T-cell (primary cell): ENCODE results near the gene TMEM169. TPM values are rescaled to one million over a fixed set of nuclear protein-coding genes. Genes with fewer than 3 reads are reported as not detected.

ENCODE experiments used
- ATAC-seq, 4 experiments: fragments of 200-7000 bp in 3 of 4; fragments of 150-1000 bp in 1 of 4; cut with Tn5 transposase; replicated peaks in 1 of 4; 1 replicate in 3 of 4; 2 replicates in 1 of 4; pipeline ENCODE4 v1.10.0; 2021; ENCODE audit warnings: moderate library complexity in 3 of 4, mild to moderate bottlenecking in 2 of 4, moderate number of reproducible peaks in 1 of 4
- CTCF ChIA-PET, 2 donors: fragments of 300-600 bp; sonication (Branson Sonifier 250); formaldehyde crosslinking; loops; one replicate each; lab custom pipeline; 2022; ENCODE audit warnings: antibody characterized with exemption in 2 of 2; lab: Charles Lee
- POLR2A ChIA-PET, 2 donors: fragments of 300-600 bp; sonication (Branson Sonifier 250); formaldehyde crosslinking; loops; one replicate each; lab custom pipeline; 2022; ENCODE audit warnings: antibody characterized with exemption in 2 of 2; lab: Charles Lee
- DNase-seq, 35 experiments: peaks; one replicate each; pipeline versions ENCODE4 v3.0.0 to v3.0.0-alpha.2; 2013 to 2023
- H3K27ac ChIP-seq: one replicate; pipeline ENCODE4 v1.5.1; 2013; ENCODE audit warnings: low read length
- H3K27me3 ChIP-seq, 2 experiments: replicated peaks in 1 of 2; 1 replicate in 1 of 2; 2 replicates in 1 of 2; pipeline versions ENCODE4 v1.6.1 to v1.7.0; 2013; ENCODE audit warnings: low read length in 1 of 2, mixed read lengths in 1 of 2; ENCODE audit not compliant: control insufficient read depth in 2 of 2, insufficient read depth in 2 of 2; ENCODE audit errors: extremely low read depth in 1 of 2
- H3K36me3 ChIP-seq, 2 donors: 1 replicate in 1 of 2; 2 replicates in 1 of 2; pipeline versions ENCODE4 v1.6.1 to v1.7.0; 2013; ENCODE audit warnings: low read length in 1 of 2; ENCODE audit not compliant: control insufficient read depth in 2 of 2, insufficient read depth in 1 of 2; ENCODE audit errors: extremely low read depth in 1 of 2
- H3K4me1 ChIP-seq, 2 experiments: 1 replicate in 1 of 2; 2 replicates in 1 of 2; pipeline versions ENCODE4 v1.6.1 to v1.7.0; 2013; ENCODE audit warnings: low read length in 2 of 2, mixed read lengths in 1 of 2; ENCODE audit not compliant: insufficient read depth in 2 of 2, control insufficient read depth in 1 of 2; ENCODE audit errors: extremely low read depth in 1 of 2
- H3K4me3 ChIP-seq, 2 donors: 1 replicate in 1 of 2; 2 replicates in 1 of 2; pipeline versions ENCODE4 v1.5.1 to v1.7.0; 2013; ENCODE audit warnings: mild to moderate bottlenecking in 2 of 2, low read length in 1 of 2, moderate library complexity in 1 of 2; ENCODE audit not compliant: control insufficient read depth in 1 of 2; ENCODE audit errors: extremely low read depth in 1 of 2
- H3K9me3 ChIP-seq: 2 replicates; pipeline ENCODE4 v1.7.0; 2013
- H3K27ac Mint-ChIP-seq, 2 donors: one replicate each; pipeline ENCODE4 v1.8.0; 2020 to 2021; ENCODE audit warnings: mild to moderate bottlenecking in 2 of 2, mixed read lengths in 2 of 2
- H3K27me3 Mint-ChIP-seq, 2 donors: one replicate each; pipeline ENCODE4 v1.8.0; 2021 to 2022; ENCODE audit warnings: mixed read lengths in 2 of 2
- H3K36me3 Mint-ChIP-seq: one replicate; pipeline ENCODE4 v1.8.0; 2021; ENCODE audit warnings: mixed read lengths
- H3K4me1 Mint-ChIP-seq, 3 donors: one replicate each; pipeline ENCODE4 v1.8.0; 2020 to 2022; ENCODE audit warnings: mixed read lengths in 3 of 3, mild to moderate bottlenecking in 1 of 3
- H3K4me3 Mint-ChIP-seq, 3 donors: one replicate each; pipeline ENCODE4 v1.8.0; 2020 to 2022; ENCODE audit warnings: mild to moderate bottlenecking in 3 of 3, mixed read lengths in 3 of 3, moderate library complexity in 3 of 3
- H3K9me3 Mint-ChIP-seq, 3 donors: one replicate each; pipeline ENCODE4 v1.8.0; 2020 to 2022; ENCODE audit warnings: mixed read lengths in 3 of 3
- WGBS: methylation state at CpG from one replicate; pipeline ENCODE4 v1.1.5; 2013; ENCODE audit warnings: missing lambda C conversion rate; ENCODE audit not compliant: insufficient coverage; 5-methylcytosine and 5-hydroxymethylcytosine counted together
- total RNA-seq, 35 experiments: library from RNA in 6 of 35; stranded (reverse) in 6 of 35; fragments of 120-200 nt in 1 of 35; gene quantifications; one replicate each; pipeline versions ENCODE4 v1.2.1 to v1.2.4 and lab custom pipeline; 2013 to 2026

Gene TMEM169
- total RNA-seq, 5 donors from 2014 or later (not counting 1 experiment from before 2014, with no cell fraction given) = 1.8 to 4.3 (median 3.1) TPM

DNA sequence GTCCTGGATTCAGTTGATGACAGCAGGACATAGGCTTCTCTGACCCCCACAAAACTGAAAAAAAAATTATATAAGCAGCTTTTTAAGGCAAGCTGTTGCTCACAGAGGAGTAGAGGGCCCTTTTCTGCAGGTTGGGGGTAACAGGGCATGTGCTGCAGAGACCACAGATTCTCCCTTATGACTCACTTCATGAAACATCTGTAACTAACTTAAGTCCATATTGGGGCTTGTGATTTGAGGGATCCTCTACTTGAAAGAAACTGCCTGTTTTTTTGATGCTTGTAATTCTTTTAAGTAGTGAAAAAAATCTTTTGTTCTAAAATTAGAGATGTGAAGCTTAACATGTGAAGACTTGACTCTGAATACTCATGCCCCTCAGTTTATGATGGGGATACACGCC, 60.8 kb downstream of the TMEM169 start:
- DNase-seq = peak in 1 of 35 experiments; percentile 14
- H3K4me1 Mint-ChIP-seq = peaks cover 19 to 32% (median 24%) of the 10 kb centered on the region in 3 donors
- H3K27ac Mint-ChIP-seq = peak overlapping the region; percentile 11 to 46

DNA sequence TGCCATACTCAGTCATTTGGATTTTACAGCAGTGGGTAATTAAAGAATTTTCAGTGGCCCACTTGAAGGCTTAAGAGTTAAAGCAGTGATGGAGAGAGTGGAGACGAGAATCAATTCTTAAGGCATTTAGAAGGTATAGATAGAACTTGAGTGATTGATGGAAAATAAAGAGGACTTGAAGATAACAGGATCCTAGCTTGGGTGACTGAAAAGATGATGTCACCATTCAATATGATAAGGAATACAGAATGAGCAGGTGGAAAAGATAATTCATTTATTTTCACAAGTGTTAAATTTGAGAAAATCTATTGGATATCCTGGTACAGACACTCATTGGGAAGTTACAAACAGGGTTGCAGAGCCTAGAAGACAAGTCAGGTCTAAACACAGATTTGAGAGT, 62.7 kb downstream of the TMEM169 start:
- peaks cover 0 to 3% of the 10 kb centered on the region in 2 experiments for H3K4me1 ChIP-seq
- no peak for ATAC-seq
- H3K36me3 ChIP-seq = peaks cover 7 to 93% of the 10 kb centered on the region in 2 donors
- CTCF ChIA-PET = no interaction called here
- Mint-ChIP-seq H3K27me3 (no peaks in the 10 kb centered on the region), H3K27ac (no peak overlapping the region), H3K4me1 (peaks cover 24 to 29% (median 26%) of the 10 kb centered on the region in 3 donors), H3K36me3 (peaks cover 48% of the 10 kb centered on the region), H3K9me3 (no peaks in the 10 kb centered on the region), H3K4me3 (no peak overlapping the region)
- no peak for DNase-seq
- H3K27me3 ChIP-seq = no peaks in the 10 kb centered on the region
- POLR2A ChIA-PET = no interaction called here
- H3K27ac ChIP-seq = no peak overlapping the region
- H3K4me3 ChIP-seq = no peak overlapping the region
- H3K9me3 ChIP-seq = no peaks in the 10 kb centered on the region
- WGBS = no CpG with 5 or more reads among the region's 1 CpG

More for the DNA sequence above, 60.8 kb downstream of the TMEM169 start:
- ATAC-seq = peak; percentile 67 to 94 (median 90)
- WGBS = no CpG with 5 or more reads among the region's 1 CpG
- Histone ChIP-seq H3K27ac (no peak overlapping the region), H3K4me3 (no peak overlapping the region), H3K9me3 (no peaks in the 10 kb centered on the region), H3K4me1 (peaks cover 0 to 3% of the 10 kb centered on the region in 2 experiments), H3K36me3 (peaks cover 3 to 95% of the 10 kb centered on the region in 2 donors), H3K27me3 (no peaks in the 10 kb centered on the region)
- Mint-ChIP-seq H3K4me3 (no peak overlapping the region), H3K27me3 (no peaks in the 10 kb centered on the region), H3K9me3 (no peaks in the 10 kb centered on the region), H3K36me3 (peaks cover 50% of the 10 kb centered on the region)
- ChIA-PET POLR2A (no interaction called here), CTCF (interaction anchor here in 1 of 2 donors (0.7 to 1.4 kb wide), 2 partner anchors 105 to 110 kb away, joined by 3 to 5 read pairs; no protein-coding TSS in a partner anchor)

DNA sequence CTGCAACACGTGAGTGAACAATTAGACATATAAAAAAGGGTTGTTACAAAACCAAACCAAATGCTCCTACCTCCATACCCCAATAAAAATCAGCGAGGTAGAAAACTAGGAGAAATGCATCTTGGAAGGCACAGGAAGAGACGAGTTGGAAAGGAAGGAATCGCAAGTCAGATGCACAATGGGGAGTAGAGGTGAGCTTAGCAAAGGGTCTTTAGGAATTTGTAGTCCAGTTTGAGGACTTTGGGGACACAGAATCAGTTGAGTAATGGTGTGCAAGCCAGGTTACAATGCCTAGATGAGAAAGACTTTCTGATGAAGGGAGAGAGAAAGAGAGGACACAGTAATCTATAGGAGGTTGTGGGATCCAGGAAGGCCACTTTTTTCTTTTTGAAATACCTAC, 63.1 kb downstream of the TMEM169 start:
- H3K4me1 Mint-ChIP-seq = peaks cover 27 to 29% (median 28%) of the 10 kb centered on the region in 3 donors
- no peak overlapping the region for H3K27ac Mint-ChIP-seq
- ChIA-PET POLR2A (interaction anchor here in 1 of 2 donors (1.2 kb wide), 1 partner anchor 19 kb away, joined by 3 read pairs; no protein-coding TSS in a partner anchor), CTCF (interaction anchor here (0.5 to 1.9 kb wide), 3 partner anchors 17 to 254 kb away, joined by 3 to 4 read pairs (median 3); no protein-coding TSS in a partner anchor)
- H3K9me3 Mint-ChIP-seq = no peaks in the 10 kb centered on the region
- H3K4me3 Mint-ChIP-seq = no peak overlapping the region
- peaks cover 49% of the 10 kb centered on the region for H3K36me3 Mint-ChIP-seq
- H3K27me3 Mint-ChIP-seq = no peaks in the 10 kb centered on the region
- DNase-seq (no peak), ATAC-seq (no peak)
- Histone ChIP-seq H3K36me3 (peaks cover 7 to 93% of the 10 kb centered on the region in 2 donors), H3K4me3 (no peak overlapping the region), H3K9me3 (no peaks in the 10 kb centered on the region), H3K4me1 (peaks cover 0 to 3% of the 10 kb centered on the region in 2 experiments), H3K27ac (no peak overlapping the region), H3K27me3 (no peaks in the 10 kb centered on the region)
- 94% methylated on average over 2 of the region's 4 CpGs for WGBS

DNA sequence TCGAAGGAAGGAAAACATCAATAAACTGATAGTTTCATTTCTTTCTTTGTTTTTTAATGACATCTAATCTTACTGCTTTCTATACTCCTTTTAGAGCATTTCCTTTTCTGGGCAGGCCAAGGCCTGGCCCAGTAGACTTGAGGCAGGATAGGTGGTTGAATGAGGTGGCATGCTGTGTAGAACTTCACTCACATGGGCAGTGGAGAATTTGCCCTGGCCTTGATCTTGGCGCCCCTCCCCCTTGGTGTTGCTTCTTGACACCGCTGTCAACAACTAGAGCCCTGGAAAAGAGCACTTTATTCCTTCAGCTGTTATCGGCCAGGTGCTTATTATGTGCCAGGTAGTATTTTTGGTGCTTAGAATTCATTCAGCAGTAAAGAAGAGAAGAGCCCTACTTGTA, 64.9 kb downstream of the TMEM169 start:
- Histone ChIP-seq H3K27me3 (no peaks in the 10 kb centered on the region), H3K4me1 (peaks cover 0 to 3% of the 10 kb centered on the region in 2 experiments), H3K4me3 (no peak overlapping the region), H3K36me3 (peaks cover 7 to 93% of the 10 kb centered on the region in 2 donors), H3K27ac (no peak overlapping the region), H3K9me3 (no peaks in the 10 kb centered on the region)
- Mint-ChIP-seq H3K27me3 (no peaks in the 10 kb centered on the region), H3K36me3 (peaks cover 51% of the 10 kb centered on the region), H3K27ac (peak overlapping the region; percentile 28 to 59), H3K4me3 (no peak overlapping the region), H3K4me1 (peaks cover 25 to 29% (median 28%) of the 10 kb centered on the region in 3 donors), H3K9me3 (no peaks in the 10 kb centered on the region)
- WGBS = 100% methylated on average over 1 of the region's 4 CpGs
- ChIA-PET POLR2A (interaction anchor here in 1 of 2 donors (0.7 kb wide), 1 partner anchor 66 kb away, joined by 3 read pairs; no protein-coding TSS in a partner anchor), CTCF (interaction anchor here (0.6 to 1.9 kb wide), 3 partner anchors 10 to 22 kb away, joined by 3 to 5 read pairs (median 4); no protein-coding TSS in a partner anchor)
- ATAC-seq (no peak), DNase-seq (no peak)

DNA sequence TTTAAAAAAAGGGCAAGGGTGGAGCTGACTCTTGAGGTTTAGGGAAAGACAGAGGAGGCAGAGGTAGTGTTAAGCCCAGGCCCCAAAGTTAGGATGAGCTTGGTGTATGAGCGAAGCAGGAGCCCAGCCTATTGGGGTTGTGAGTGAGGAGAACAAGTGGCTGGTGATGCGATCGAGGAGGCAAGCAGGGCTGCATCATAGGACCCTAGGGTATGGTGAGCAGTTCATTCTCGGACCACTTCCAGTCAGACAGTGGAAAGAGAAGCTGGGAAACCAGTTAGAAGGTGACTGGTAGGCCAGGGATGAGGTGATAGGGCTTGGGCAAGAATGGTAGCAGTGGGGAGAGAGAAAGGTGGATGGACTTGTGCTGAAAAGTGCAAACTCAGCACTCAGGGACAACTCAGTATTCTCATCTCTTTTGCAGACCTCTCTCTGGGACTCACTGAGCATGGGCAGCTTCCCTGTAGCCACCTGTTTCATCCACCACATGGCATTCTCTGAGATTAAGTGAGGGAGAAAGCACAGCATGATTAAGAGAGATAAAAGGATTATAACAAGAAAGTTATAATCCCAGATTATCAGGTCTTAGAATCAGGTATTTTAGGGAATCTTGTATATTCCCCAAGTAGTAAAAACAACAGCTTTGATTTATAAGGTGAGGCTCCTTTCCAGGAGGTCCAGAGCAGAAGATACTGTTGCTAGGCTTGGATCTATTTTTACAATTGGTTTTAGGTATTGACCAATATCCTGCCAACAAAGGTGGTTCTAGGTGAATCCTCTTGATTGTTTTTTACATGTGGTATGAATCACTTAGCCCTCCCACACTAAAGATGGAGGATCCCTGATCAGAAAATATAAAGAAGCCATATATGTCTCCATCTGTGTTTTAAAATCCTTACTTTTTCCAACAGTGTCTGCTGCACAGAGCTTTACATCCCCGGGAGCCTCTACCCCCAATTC, 65.7 kb downstream of the TMEM169 start:
- Histone ChIP-seq H3K27me3 (no peaks in the 10 kb centered on the region), H3K9me3 (no peaks in the 10 kb centered on the region), H3K27ac (no peak overlapping the region), H3K4me3 (no peak overlapping the region), H3K36me3 (peaks cover 6 to 93% of the 10 kb centered on the region in 2 donors), H3K4me1 (peaks cover 0 to 1% of the 10 kb centered on the region in 2 experiments)
- DNase-seq (no peak), ATAC-seq (no peak)
- CTCF ChIA-PET = interaction anchor here (0.6 to 1.3 kb wide), 2 partner anchors 10 to 13 kb away, joined by 3 to 5 read pairs; no protein-coding TSS in a partner anchor
- POLR2A ChIA-PET = no interaction called here
- no peaks in the 10 kb centered on the region for H3K9me3 Mint-ChIP-seq
- 96% methylated on average over 4 of the region's 5 CpGs for WGBS
- H3K4me1 Mint-ChIP-seq = peaks cover 26 to 32% (median 29%) of the 10 kb centered on the region in 3 donors
- peak overlapping the region in 1 of 2 donors; percentile 64 for H3K27ac Mint-ChIP-seq
- no peaks in the 10 kb centered on the region for H3K27me3 Mint-ChIP-seq
- peaks cover 54% of the 10 kb centered on the region for H3K36me3 Mint-ChIP-seq
- H3K4me3 Mint-ChIP-seq = no peak overlapping the region

DNA sequence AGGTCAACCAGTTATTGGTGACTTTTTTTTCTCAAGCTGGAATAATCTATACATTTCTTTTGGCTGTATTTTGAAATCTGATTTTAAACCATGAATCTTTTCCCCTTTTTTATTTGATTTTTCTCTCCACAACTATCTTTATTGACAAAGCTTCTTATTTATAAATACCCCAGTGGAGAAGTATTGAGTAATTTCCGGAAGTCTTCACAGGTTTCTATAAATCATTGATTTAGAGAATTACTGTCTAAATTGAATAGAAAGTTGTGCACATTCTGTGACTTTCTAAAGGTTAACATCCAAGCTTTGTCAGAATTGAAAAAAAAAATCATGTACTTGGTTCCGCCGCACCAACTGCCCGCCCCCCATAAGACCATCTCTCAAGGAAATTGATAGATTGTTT, 67.3 kb downstream of the TMEM169 start:
- Mint-ChIP-seq H3K36me3 (peaks cover 59% of the 10 kb centered on the region), H3K27me3 (no peaks in the 10 kb centered on the region), H3K4me1 (peaks cover 31 to 43% (median 34%) of the 10 kb centered on the region in 3 donors), H3K9me3 (no peaks in the 10 kb centered on the region), H3K4me3 (no peak overlapping the region), H3K27ac (no peak overlapping the region)
- no peaks in the 10 kb centered on the region for H3K4me1 ChIP-seq
- DNase-seq (no peak), ATAC-seq (no peak)
- POLR2A ChIA-PET = interaction anchor here (0.5 to 0.6 kb wide), 2 partner anchors 27 to 47 kb away, joined by 3 to 5 read pairs; no protein-coding TSS in a partner anchor
- no peaks in the 10 kb centered on the region for H3K27me3 ChIP-seq
- CTCF ChIA-PET = no interaction called here
- H3K27ac ChIP-seq = no peak overlapping the region
- H3K9me3 ChIP-seq = no peaks in the 10 kb centered on the region
- no peak overlapping the region for H3K4me3 ChIP-seq
- no CpG with 5 or more reads among the region's 4 CpGs for WGBS
- H3K36me3 ChIP-seq = peaks cover 4 to 93% of the 10 kb centered on the region in 2 donors
